ENCODE data around the gene HMG20A. TPM values are rescaled to one million over a fixed set of nuclear protein-coding genes. Genes with fewer than 3 reads are reported as not detected.

The HMG20A gene
- polyA plus RNA-seq, 3 donors, result 11.6 to 26.4 (median 17.7) TPM

GRCh38 chr15:77500989-77501388 is 80.3 kb downstream of the HMG20A start:
- Mint-ChIP-seq H3K36me3 (peaks cover 8 to 11% of the 10 kb centered on the region in 2 donors), H3K27me3 (ENCODE audit: low read depth in 3 of 3) (peaks cover 8 to 13% (median 12%) of the 10 kb centered on the region in 3 donors), H3K4me3 (no peak overlapping the region), H3K4me1 (peaks cover 5% of the 10 kb centered on the region), H3K9me3 (no peaks in the 10 kb centered on the region), H3K27ac (peak overlapping the region in 1 of 7 donors; percentile 12)
- Histone ChIP-seq H3K27me3 (ENCODE audit: control insufficient read depth in 2 of 2, insufficient read depth in 2 of 2, low read length in 2 of 2) (no peaks in the 10 kb centered on the region), H3K36me3 (replicated peaks in 1 of 2; ENCODE audit: control insufficient read depth in 1 of 2, insufficient read depth in 2 of 2, low read length in 2 of 2) (no peaks in the 10 kb centered on the region), H3K4me2 (replicated peaks; ENCODE audit: extremely low read depth, low read length, poor library complexity, severe bottlenecking) (no peak overlapping the region), H3K79me2 (ENCODE audit: insufficient read depth, low read length) (no peaks in the 10 kb centered on the region), H2AFZ (ENCODE audit: insufficient read depth, low read depth, low read length, poor library complexity, severe bottlenecking) (no peak overlapping the region), H3K4me1 (ENCODE audit: control insufficient read depth in 1 of 2, insufficient read depth in 2 of 2, low read length in 2 of 2) (peaks cover 4% of the 10 kb centered on the region in 2 donors), H3K9ac (ENCODE audit: insufficient read depth, low read length, poor library complexity, severe bottlenecking) (no peak overlapping the region), H3K4me3 (replicated peaks in 1 of 3; ENCODE audit: low read depth in 2 of 3, low read length in 3 of 3) (no peak overlapping the region), H4K20me1 (ENCODE audit: insufficient read depth, low read length) (no peaks in the 10 kb centered on the region), H3K9me3 (replicated peaks in 1 of 2; ENCODE audit: control insufficient read depth in 1 of 2, insufficient read depth in 1 of 2, low read length in 2 of 2) (no peaks in the 10 kb centered on the region), H3K27ac (ENCODE audit: low read depth in 1 of 2, low read length in 2 of 2) (no peak overlapping the region)
- intact Hi-C loops (cut with micrococcal nuclease), result no loop called here
- DNase-seq, result no peak
- no peak for TF ChIP-seq CTCF (IDR thresholded peaks at IDR 0.05)
- whole genome bisulfite sequencing (ENCODE audit: insufficient coverage), result no CpG with 5 or more reads among the region's 2 CpGs

DNA sequence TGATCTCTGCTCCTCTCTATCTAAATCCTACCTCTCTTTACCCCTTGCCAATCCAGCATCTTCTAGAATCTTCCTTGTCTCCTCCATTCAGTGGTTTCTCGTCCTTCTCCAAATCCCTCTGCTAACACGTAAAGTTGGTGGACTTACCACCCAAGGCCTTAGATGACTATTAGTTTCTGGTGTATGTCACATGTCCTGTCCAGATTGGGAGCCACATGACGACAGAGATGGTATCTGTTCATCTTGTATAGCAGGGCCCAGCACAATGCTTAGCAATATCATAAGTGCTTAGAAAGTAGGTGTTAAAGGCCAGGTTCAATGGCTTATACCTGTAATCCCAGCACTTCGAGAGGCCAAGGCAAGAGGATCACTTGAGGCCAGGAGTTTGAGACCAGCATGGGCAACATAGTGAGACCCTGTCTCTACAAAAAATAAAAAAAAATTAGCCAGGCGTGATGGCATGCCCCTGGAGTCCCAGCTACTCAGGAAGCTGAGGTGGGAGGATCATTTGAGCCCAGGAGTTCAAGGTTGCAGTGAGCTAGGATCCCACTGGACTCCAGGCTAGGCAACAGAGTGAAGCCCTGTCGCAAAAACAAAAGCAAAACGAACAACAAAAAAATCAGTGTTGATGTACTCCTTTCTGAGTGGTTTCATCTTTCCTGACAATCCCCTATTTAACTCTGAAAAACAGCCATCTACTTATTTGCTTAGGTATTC is 81.8 kb downstream of the HMG20A start:
- H3K79me2 ChIP-seq (ENCODE audit: insufficient read depth, low read length), result no peaks in the 10 kb centered on the region
- peaks cover 9 to 10% of the 10 kb centered on the region in 2 donors for H3K4me1 ChIP-seq (ENCODE audit: control insufficient read depth in 1 of 2, insufficient read depth in 2 of 2, low read length in 2 of 2)
- H3K27ac Mint-ChIP-seq, result no peak overlapping the region
- peaks cover 15 to 24% (median 16%) of the 10 kb centered on the region in 3 donors for H3K27me3 Mint-ChIP-seq (ENCODE audit: low read depth in 3 of 3)
- H4K20me1 ChIP-seq (ENCODE audit: insufficient read depth, low read length), result no peaks in the 10 kb centered on the region
- H3K4me3 Mint-ChIP-seq, result no peak overlapping the region
- H3K36me3 Mint-ChIP-seq, result peaks cover 8 to 11% of the 10 kb centered on the region in 2 donors
- no peaks in the 10 kb centered on the region for H3K36me3 ChIP-seq (replicated peaks in 1 of 2; ENCODE audit: control insufficient read depth in 1 of 2, insufficient read depth in 2 of 2, low read length in 2 of 2)
- H3K9ac ChIP-seq (ENCODE audit: insufficient read depth, low read length, poor library complexity, severe bottlenecking), result no peak overlapping the region
- DNase-seq, result no peak
- intact Hi-C loops (cut with micrococcal nuclease), result no loop called here
- no peak overlapping the region for H2AFZ ChIP-seq (ENCODE audit: insufficient read depth, low read depth, low read length, poor library complexity, severe bottlenecking)
- 85% methylated on average over 3 of the region's 7 CpGs for WGBS (ENCODE audit: insufficient coverage)
- H3K4me2 ChIP-seq (replicated peaks; ENCODE audit: extremely low read depth, low read length, poor library complexity, severe bottlenecking), result no peak overlapping the region
- TF ChIP-seq CTCF (IDR thresholded peaks at IDR 0.05), result no peak
- H3K27me3 ChIP-seq (ENCODE audit: control insufficient read depth in 2 of 2, insufficient read depth in 2 of 2, low read length in 2 of 2), result no peaks in the 10 kb centered on the region
- no peaks in the 10 kb centered on the region for H3K9me3 ChIP-seq (replicated peaks in 1 of 2; ENCODE audit: control insufficient read depth in 1 of 2, insufficient read depth in 1 of 2, low read length in 2 of 2)
- H3K27ac ChIP-seq (ENCODE audit: low read depth in 1 of 2, low read length in 2 of 2), result no peak overlapping the region
- H3K9me3 Mint-ChIP-seq, result no peaks in the 10 kb centered on the region
- H3K4me3 ChIP-seq (replicated peaks in 1 of 3; ENCODE audit: low read depth in 2 of 3, low read length in 3 of 3), result no peak overlapping the region
- H3K4me1 Mint-ChIP-seq, result peaks cover 13% of the 10 kb centered on the region

Data from CD14-positive monocyte (primary cell).